Suppressor macrophage treated with lipopolysaccharide for 1 hour (primary cell): ENCODE results near the gene ATP5F1E.
"Not testable (repeated sequence)": the region's sequence is repeated elsewhere in the genome, so short reads cannot be mapped to it uniquely, and the experiment has no call there.

ENCODE experiments used
- DNase-seq, 3 donors: peaks; one replicate each; pipeline ENCODE4 v3.0.0-alpha.2; 2020 to 2022

Gene ATP5F1E

DNA sequence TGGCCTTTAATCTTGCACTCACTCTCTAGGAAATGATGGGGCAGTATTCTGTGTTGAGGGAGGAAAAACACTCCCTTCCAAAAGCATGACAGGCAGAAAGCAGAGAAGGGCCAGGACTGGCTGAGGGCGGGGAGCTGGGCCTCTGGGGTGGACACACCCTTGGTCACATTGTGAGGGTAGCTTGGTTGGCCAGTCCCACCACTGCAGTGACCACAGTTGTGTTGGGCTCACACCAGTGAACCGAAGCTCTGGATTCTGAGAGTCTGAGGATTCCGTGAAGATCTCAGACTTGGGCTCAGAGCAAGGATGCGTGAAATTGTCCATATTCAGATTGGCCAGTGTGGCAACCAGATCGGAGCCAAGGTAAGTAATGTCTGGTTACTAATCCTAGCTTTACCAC lies 12.9 kb downstream of the ATP5F1E start, which contains the start of gene TUBB1:
TUBB1 (plus strand) TSS at position 213 of the 400 bp plus-strand sequence; CDS start at position 307, 94 bp downstream.
- no peak for DNase-seq

DNA sequence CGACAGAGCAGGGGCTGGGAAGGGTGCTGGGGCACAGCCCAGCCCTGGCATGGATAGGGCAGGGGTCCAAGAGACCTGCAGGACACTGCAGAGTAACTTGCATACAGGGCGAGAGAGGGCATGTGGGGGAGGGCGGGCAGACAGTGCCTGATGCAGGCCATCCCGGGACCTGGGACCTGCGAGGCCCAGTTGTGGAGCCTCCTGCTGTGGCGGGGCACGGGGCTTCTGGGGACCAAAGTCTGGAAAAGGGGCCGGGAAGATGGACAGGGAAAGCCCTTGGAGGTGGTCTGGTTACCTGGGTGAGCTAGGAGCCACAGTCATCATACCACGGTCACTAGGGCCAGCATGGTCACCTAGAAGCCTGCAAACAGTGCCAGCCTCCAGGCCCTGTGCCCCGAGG lies 13.3 kb downstream of the ATP5F1E start:
- DNase-seq = no peak

DNA sequence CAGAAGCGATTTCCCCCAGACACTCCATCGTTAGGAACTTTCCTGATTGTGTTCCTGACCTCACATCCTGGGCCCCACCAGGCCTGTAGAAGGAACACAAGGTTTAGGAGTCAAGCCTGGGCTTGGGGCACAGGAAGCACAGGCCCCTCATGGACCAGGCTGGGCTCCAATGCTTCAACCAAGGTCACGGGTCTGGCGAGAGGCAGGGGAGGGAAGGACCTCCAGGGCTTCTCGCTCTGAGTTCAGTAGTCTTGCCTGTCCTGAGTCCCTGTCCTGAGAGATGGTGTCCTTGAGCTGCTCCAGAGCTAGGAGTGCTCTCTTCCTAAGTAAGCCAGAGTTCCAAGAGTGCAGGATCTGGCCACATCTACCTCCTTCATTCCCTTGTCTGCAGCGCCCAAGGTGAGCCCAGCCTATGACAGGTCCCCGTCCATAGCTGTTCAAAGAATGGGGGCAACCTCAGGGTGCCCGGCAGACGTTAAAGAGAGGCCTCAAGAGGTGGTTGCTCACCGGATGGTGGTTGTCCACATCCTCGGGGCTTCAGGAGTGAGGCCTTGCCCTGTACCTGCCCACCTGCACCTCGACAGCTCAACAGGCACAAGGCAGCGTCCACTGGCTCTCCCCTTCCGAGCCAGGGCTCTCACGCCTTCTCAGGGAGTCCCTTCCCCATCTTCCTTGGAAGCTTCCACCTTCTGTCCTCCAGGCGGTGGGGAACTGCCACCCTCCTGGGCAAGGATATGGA lies 14.5 kb downstream of the ATP5F1E start:
- DNase-seq = no peak

DNA sequence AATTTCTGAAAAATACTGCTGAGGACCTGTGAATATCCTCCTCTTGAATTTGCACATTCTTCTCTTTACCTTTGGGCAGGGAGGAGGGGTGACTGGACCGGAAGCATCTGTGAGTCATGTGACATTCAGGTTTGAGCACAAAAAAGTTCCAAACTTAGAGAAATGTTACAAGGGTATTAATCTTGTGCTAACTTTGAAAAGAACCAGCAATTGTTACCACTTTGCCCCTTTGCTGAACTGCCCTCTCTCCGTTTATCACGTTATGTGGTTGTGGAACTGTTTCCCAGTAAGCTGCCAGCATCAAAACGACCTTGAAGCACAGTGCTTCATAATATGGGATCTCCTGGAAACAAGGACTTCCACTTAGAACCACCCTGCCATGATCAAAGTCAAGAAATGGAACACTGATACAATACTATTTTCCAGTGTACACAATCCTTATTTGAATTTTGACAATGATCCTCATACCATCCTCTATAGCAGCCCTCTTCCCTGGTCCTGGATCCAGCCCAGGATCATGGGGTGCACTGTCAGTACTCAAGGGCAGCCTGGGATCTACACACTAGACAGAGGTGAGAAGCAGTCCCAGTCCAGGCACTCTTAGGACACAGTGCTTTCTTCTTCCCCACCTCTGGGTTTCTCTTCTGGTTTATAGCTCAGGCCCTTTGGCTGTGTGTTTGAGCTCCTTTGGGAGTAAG lies 15.2 kb downstream of the ATP5F1E start:
- DNase-seq = no peak

DNA sequence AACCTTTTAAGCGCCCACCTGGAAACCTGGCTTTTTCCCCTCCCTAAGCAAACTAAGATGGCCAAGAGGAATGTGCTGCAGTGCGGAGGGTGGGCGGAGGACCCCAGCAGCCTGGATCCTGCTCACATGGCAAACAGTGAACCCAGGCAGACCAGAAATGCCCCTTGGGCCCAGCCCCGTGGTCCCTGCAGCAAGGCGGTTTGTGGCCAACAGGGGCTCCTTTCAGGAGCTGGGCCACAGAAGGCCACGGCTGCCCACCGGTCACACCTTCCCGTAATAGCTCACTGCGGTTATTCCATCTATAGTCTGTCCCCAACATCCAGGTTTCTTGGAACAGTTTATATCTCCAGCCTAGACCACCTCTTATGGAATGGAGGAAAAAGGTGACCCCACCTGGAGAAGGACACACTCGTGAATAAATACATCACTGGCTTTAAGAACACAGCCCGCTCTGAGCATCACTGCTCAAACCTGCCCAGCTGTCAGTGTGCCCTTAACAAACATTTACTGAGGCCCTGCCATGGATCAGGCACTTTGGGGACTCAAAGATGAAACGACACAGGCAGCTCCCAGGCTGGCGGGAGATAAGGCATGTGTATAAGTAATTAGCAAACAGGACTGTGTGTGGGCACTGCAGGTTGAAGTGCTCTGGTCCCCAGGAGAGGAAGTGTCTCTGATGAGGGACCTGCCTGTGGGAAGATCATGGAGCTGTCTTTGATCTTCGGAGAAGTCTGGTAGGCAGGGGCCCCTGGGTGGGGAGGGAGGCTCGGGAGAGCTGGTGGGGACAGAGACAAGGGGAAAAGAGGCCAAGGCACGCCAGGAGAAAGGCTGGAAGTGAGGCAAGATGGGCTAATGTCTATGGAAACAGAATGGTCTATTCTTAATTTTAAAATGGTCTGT lies 16.1 kb downstream of the ATP5F1E start:
- DNase-seq = no peak

DNA sequence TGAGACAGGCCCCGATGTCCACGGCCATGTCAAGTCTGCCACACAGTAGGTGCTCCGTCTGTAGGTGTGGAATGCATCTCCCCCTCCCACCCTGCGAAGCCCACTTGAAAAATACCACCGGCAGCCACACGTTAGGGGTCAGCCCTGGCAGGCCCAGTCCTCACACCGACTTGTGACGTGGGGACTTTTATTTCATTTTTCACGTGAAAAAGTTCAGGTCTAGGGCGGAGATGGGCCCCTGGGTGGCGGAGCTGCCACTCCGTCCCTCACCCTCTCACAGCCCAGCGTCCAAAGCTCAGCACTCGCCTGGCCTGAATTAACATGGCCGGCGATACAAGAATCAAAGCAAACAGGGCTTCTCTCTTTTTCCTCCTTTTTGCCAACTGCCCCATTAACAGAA lies 16.7 kb downstream of the ATP5F1E start:
- no peak for DNase-seq

DNA sequence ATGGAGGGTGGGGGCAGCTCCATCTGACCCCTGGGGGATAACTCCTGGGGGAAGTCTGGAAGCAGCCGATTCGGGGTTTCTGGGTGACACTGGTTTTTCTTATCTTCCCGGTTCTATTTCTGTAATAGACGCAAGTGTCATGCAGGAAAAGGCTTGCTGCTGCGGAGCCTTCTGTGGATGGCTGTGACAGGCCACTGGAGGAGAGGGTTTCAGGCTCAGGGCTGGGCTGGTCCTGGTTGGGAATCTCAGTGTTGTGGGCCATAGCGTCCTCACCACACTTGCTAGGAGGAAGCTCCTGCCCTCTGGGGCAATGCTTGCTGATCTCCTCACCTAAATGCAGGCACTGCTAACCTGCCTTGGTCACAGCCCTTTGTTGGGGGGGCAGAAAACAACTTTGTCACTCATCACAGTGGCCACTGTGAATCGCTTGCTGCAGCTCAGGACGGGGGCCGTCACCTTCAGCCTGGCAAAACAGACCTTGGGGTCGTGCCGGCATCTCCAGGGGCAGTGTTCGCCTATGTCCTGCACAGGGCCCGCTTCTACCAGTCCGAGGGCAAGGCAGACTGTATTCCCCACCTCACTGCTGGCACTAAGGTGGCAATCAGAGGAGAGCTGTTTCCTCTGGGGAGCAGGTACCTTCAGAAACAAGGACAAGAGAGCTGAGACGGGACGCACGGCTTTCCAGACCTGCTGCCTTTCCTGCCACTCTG lies 17.3 kb downstream of the ATP5F1E start:
- no peak for DNase-seq

DNA sequence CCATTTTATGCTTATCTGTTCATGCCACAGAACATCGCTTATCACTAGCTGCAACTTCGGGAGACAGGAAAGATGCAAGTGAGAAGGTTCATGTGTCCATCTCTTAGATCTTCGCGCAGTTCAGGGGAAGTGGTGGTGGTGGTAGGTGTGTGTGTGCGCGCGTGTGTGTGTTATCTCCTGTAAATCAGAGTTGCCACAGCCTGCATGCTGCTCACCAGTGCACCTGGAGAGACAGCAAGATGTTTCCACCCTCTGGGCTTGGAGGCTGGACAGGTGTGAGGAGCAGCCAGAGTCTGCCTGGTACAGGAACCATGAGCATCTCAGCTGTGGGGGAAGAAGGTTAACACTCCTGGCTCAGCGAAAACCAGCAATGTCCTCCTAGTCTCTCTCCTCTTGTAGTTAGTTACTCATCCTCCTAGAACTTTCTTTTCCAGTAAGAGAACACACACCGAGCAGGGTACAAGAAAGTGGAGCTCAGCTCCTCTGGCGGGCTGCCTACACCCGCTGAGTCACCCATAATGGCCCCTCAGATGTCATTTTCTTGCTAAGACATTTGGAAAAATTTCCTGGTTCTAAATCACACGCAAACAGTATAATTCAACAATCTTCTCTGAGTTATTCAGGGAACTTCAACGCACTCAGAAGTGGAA lies 18.1 kb downstream of the ATP5F1E start:
- DNase-seq = peak in 2 of 3 donors; percentile 51 to 57

DNA sequence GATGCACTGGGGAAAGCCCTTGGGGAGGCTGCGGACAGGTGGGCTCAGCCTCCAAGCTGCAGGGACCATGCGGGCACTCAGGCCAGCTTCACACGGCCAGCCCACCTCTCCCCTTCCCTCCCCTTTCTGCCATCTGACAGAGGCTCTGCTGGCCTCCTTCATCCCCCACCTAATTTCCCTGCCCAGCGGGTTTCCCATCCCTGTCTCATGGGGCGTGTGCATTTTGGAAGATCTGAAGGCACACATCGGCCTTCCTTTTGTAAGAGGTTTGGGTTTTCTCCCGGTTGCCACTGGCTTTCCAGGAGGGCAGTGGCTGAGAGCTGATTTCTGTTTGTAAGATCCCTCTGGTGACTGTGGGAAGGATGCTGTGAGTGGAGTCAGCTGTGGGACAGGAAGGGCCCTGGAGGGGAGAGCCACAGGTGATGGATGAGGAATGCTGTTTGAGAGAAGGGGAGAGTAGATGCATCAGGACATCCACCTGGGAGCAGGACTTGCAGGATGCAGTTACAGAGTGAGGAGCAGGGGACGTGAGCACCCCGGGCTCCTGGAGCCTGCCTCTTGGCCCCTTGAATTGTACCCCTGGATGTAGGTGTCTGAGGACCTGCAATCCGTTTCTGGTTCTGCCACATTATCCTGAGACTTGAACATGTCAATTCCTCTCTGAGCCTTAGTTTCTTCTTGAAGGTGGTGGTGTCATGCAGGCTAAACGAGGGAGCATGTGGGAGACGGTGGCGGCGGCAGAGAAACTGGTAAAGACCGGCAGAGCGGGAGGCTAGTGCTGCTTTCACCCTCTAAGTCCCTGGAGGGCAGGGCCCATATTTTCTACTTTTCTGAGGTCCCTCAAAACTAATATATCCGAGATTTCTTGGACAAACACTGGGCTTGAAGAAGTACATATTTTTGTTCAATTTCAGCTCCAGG lies 18.8 kb downstream of the ATP5F1E start:
- DNase-seq = no peak

DNA sequence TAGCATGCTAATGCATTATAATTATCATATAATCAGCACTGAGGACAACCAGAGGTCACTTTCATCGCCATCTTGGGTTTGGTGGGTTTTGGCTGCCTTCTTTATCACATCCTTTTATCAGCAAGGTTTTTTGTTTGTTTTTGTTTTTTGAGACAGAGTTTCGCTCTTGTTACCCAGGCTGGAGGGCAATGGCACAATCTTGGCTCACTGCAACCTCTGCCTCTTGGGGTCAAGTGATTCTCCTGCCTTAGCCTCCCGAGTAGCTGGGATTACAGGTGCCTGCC lies 20.3 kb downstream of the ATP5F1E start:
- DNase-seq = not testable (repeated sequence)

DNA sequence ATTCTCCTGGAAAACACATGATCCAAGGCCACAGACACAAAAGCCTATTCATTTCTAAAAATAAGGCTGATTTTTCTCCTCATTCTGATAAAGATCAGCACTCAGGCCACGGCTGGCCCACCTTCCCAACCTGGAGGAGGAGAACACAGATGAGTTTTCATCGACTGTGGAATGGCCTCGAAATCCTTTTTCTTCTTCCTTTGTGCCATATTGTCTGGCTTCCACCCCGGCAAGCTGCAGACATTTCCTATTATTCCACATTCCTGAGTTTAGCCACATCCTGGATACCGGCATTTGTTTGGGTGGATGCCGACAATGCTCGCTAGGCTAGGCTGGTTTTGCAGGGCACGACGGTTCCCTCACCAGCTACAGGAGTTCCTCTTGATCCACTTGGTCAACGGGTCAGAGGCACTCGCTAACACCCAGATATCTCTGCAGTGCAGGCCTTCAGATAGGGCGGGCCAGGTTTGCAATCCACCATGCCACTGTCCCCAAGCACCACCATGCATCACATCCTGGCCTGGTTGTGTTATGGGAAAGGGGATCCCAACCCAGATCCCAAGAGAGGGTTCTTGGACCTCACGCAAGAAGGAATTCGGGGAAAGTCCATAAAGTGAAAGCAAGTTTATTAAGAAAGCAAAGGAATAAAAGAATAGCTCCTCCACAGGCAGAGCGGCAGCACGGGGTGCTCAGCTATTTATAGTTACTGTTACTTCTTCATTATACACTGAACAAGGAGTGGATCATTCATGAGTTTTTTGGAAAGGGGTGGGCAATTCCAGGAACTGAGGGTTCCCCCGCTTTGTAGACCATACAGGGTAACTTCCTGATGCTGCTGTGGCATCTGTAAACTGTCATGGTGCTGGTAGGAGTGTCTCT lies 20.9 kb downstream of the ATP5F1E start:
- DNase-seq = peak; percentile 45 to 85 (median 54)

DNA sequence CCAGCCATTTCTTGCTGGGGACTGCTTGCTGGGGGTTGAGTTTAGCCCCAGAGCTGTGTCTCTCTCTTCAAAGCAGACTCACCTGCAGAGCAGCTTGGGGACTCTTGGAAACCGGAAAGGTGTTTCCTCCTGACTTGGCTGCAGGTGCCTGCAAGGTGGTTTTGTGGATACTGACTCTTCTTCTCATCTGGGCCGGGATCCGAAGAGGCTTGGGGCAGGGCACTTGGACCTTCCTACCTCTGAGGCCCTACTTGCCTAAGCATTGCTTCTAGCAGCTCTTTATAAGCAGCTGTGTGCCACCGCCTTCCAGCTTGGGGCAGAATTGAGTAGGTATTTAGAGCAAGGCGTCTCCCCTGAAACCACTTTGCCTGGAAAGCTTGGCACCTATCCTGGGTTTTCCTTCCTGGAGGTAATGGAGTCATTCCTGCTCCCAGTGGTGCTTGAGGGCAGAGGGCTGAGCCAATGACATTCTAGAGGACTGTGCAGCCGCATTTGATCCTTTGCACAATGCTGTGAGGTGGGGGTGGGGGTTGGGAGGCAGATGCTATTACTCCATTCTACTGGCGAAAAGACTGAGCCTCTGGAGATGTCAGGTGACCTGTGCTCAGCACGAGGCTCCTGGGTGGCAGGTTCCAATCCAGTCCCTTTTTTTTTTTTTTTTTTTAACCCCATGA lies 21.7 kb downstream of the ATP5F1E start:
- no peak for DNase-seq

DNA sequence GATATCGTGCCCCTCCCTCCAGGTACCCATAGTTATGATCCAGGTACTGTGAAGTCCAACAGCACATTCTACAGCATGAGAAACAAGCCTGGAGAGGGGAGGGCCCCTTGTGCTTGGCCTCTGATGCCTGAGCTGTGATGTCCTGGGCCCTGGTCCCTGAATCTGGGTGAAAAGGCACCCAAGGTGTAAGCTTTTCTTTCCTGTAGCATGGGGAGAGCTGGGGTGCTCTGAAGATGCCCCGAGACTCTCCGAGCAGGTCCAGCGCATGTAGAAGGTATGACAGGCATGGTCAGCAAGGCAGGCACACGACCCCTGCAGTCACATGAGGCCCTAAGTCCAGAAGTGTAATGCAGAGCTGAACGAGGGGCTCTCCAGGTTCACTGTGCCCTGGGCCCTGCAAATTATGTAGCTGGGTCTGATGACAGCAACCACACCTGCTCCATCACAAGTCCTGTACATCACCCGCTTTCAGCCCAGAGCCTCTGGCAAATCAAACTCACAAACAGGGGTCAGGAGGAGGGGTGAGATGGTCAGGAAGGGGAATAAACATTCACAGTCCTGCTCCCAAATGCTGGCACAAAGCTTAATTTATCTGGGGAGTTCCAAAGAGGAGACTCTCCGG lies 23.3 kb downstream of the ATP5F1E start:
- DNase-seq = no peak

DNA sequence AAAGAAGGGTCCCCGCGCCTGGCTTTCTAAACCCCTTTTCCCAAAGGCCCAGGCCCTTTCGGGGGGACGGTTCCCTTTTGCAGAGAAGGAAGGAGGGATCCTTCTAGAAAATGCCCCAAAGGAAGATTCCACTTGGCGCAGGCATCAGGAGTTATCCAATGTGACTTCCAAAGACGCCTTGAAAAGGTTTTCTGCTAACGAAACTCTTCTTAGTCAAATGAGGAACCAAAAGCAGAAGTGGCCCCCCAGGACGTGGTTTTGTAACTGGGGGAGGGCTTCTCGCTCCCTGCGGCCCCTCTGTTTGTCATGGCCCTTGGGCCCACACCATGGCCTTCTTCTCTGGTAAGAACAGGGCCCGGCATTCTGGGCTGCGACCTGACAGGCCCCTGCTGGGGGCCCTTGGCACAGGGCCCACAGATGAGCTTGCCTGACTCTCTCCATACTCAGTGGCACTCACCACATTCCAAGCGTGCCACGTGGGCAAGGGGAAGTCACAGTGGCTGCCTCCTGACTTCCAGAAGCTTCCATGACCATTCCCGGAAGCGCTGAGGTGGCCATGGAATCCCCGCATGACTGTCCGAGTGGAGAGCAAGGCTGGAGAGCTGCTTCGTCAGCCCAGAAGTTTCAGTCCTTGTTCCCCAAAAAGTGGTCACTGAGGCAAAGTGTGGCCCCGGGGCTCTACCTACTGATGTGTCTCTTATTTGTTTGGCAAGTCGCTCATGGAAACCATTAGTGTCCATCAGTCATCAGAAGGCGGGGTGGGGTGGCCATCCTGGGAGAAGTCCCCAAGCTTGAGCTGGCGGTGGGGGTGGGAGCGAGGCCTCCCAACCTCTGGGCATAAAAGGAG lies 24.2 kb downstream of the ATP5F1E start:
- peak; percentile 95 to 100 (median 98) for DNase-seq

DNA sequence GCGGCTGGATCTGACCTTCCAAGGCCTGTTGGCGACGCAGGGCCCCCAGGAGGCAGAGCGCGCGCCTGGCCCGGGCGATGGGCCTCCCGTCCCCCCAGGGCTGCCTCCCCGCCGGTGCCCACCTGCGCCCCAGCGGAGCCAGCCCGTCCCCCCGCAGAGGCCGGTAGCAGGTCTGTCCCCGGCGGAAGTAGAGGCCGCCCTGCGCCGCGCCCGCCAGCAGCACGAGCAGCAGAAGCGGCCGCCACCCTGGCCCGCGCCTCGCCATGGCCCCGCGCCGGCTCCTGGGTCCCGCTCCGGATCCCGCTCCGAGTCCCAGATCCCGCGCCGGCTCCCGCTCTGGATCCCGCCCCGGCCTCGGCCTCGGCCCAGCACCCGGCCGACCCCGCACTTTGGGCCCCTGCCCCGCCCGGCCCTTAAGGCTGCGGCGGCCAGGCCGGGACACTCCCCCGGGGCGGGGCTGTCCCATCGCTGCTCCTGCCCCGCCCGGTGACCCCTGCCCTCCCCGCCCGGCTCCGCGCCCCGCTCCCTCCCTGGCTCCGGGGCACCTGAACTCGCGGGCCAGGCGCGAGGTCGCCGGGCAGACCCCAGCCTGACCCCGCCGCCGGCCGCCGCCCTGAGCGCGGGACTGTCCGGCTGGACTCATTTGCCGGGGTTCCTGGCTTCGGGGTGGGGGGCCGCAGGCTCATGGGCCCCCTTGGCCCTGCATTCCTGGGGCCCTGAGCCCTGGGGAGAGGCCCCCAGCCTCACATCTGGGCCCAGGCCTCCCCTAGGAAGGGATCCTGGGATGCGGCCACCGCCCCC lies 25.1 kb downstream of the ATP5F1E start, which contains the start of gene CTSZ:
CTSZ (minus strand) TSS at position 391 of the 801 bp plus-strand sequence; CDS start at position 265, 126 bp downstream.
- peak; percentile 83 to 94 (median 84) for DNase-seq

DNA sequence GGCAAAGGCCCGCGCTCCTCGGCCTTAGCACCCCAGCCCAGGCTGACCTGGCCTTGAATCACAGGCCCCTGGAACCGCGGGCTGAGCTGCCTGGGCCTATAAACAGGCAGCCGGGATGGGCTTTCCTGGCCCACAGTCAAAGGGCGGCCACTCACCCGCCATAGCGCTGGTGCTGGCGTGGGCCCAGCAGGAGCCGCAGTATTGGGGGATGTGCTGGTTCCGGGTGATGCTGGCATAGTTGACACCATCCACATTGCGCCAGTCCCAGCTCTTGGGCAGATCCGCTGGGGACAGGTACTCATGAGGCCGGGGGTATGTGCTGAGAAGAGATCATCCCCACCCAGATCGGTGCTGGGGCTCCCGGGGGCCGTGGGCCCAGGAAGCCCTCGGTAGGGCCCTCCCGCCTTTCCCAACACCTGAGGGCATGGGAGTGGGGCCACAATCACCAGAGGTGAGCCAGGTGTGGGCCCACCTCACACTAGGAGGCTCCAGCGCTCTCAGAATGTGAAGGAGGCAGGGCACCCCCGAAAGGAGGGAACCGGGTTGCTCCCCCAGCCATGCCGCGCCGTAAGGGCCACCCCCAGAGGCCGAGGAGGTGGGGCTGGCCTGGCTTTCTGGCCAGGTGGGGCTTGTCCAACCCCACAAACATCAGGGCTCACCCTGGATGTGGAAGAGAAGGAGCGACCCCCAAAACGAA lies 25.8 kb downstream of the ATP5F1E start:
- peak in 2 of 3 donors; percentile 54 to 56 for DNase-seq
